HEK293T (cell line): ENCODE results near the gene TMCO6.

Experiments used
- CTCF ChIA-PET: fragments of 350-600 bp; formaldehyde crosslinking; extraction: SDS; loops from one replicate; lab custom pipeline; 2021; ENCODE audit warnings: antibody characterized with exemption, inconsistent platforms; lab: Yijun Ruan, JAX
- POLR2A ChIA-PET: fragments of 350-600 bp; formaldehyde crosslinking; extraction: SDS; loops from one replicate; lab custom pipeline; 2020; ENCODE audit warnings: antibody characterized with exemption, inconsistent platforms; lab: Yijun Ruan, JAX
- DNase-seq: peaks from one replicate; pipeline ENCODE4 v3.0.0; 2012; ENCODE audit warnings: mixed read lengths; ENCODE audit errors: extremely low spot score
- ARNT ChIP-seq: fragments of 450-650 bp; IDR thresholded peaks from 2 replicates; pipeline ENCODE4 v1.6.1; 2017; ENCODE audit warnings: mild to moderate bottlenecking
- BHLHE40 ChIP-seq: fragments of 450-650 bp; IDR thresholded peaks from 2 replicates; pipeline ENCODE4 v1.6.1; 2016; ENCODE audit warnings: mild to moderate bottlenecking, moderate library complexity, borderline replicate concordance
- CTBP1 ChIP-seq: fragments of 450-650 bp; IDR thresholded peaks from 2 replicates; pipeline ENCODE4 v1.6.1; 2016; ENCODE audit warnings: borderline replicate concordance
- ELF4 ChIP-seq: fragments of 450-650 bp; IDR thresholded peaks from 2 replicates; pipeline ENCODE4 v1.6.1; 2017; ENCODE audit warnings: antibody characterized with exemption
- FOXA1 ChIP-seq: fragments of 450-650 bp; IDR thresholded peaks from 2 replicates; pipeline ENCODE4 v1.6.1; 2016; ENCODE audit warnings: mild to moderate bottlenecking
- FOXK2 ChIP-seq: fragments of 450-650 bp; IDR thresholded peaks from 2 replicates; pipeline ENCODE4 v1.6.1; 2016; ENCODE audit warnings: mild to moderate bottlenecking
- FOXM1 ChIP-seq: fragments of 450-650 bp; IDR thresholded peaks from 2 replicates; pipeline ENCODE4 v1.6.1; 2017; ENCODE audit warnings: mild to moderate bottlenecking, borderline replicate concordance
- HDGF ChIP-seq: fragments of 450-650 bp; IDR thresholded peaks from 2 replicates; pipeline ENCODE4 v1.6.1; 2017; ENCODE audit warnings: antibody characterized with exemption, borderline replicate concordance
- L3MBTL2 ChIP-seq: fragments of 450-650 bp; conservative IDR thresholded peaks from 2 replicates; pipeline ENCODE4 v1.6.1; 2016; ENCODE audit warnings: mild to moderate bottlenecking
- LEF1 ChIP-seq: fragments of 450-650 bp; IDR thresholded peaks from 2 replicates; pipeline ENCODE4 v1.6.1; 2017; ENCODE audit warnings: mild to moderate bottlenecking, borderline replicate concordance
- NFRKB ChIP-seq: fragments of 450-650 bp; IDR thresholded peaks from 2 replicates; pipeline ENCODE4 v1.6.1; 2016; ENCODE audit warnings: mild to moderate bottlenecking, moderate library complexity
- SP1 ChIP-seq: fragments of 450-650 bp; IDR thresholded peaks from 2 replicates; pipeline ENCODE4 v1.6.1; 2017
- SUZ12 ChIP-seq: fragments of 450-650 bp; IDR thresholded peaks from 2 replicates; pipeline ENCODE4 v1.6.1; 2016; ENCODE audit warnings: mild to moderate bottlenecking
- TARDBP ChIP-seq: fragments of 450-650 bp; IDR thresholded peaks from 2 replicates; pipeline ENCODE4 v1.6.1; 2016
- ZNF384 ChIP-seq: fragments of 450-650 bp; IDR thresholded peaks from 2 replicates; pipeline ENCODE4 v1.6.1; 2016
- TF ChIP-seq, protein P1 (sequence below): fragments of 450-650 bp; IDR thresholded peaks from 2 replicates; pipeline ENCODE4 v1.6.1; 2016

TMCO6 gene

GRCh38 chr5:140673187-140673976, 34.1 kb downstream of the TMCO6 start, which contains the start of gene DND1:
DND1 (minus strand) TSS chr5:140673576; CDS start chr5:140673542, 34 bp downstream.
- no peak for DNase-seq
- POLR2A ChIA-PET, result interaction anchor here (1.1 to 1.5 kb wide), 2 partner anchors 18 to 1296 kb away, joined by 3 to 6 read pairs; partner anchors contain the start of genes HARS1, HARS2 and RNF14
- CTCF ChIA-PET, result no interaction called here
- TF ChIP-seq BHLHE40, result no peak
- TF ChIP-seq CTBP1, result no peak
- no peak for TF ChIP-seq ARNT
- TF ChIP-seq NFRKB, result no peak
- no peak for TF ChIP-seq HDGF
- TF ChIP-seq, protein P1, sequence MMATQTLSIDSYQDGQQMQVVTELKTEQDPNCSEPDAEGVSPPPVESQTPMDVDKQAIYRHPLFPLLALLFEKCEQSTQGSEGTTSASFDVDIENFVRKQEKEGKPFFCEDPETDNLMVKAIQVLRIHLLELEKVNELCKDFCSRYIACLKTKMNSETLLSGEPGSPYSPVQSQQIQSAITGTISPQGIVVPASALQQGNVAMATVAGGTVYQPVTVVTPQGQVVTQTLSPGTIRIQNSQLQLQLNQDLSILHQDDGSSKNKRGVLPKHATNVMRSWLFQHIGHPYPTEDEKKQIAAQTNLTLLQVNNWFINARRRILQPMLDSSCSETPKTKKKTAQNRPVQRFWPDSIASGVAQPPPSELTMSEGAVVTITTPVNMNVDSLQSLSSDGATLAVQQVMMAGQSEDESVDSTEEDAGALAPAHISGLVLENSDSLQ, result no peak
- TF ChIP-seq LEF1, result no peak
- no peak for TF ChIP-seq ELF4
- no peak for TF ChIP-seq FOXK2
- no peak for TF ChIP-seq FOXA1
- TF ChIP-seq SUZ12, result no peak
- no peak for TF ChIP-seq L3MBTL2
- TF ChIP-seq TARDBP, result no peak
- TF ChIP-seq SP1, result no peak
- TF ChIP-seq FOXM1, result no peak
- TF ChIP-seq ZNF384, result no peak

DNA sequence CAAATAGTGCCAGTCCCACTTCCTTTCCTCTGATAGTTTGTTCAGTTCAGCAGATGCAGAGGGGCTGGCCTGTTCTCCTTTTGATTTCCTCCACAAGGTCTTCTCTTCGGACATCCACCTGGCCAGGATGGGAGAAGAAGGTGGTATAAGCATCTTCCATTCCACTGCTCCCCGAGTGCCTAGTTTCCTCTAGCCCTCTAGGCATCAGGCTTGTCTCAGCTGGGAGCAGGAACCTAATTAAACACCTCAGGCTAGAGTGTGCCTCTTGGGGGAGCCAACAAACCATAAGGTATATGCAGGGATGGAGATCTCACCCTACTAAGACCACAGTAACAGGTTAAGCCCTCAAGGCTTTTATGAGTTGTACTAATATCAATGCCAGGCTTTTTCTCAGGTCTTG, 35.0 kb downstream of the TMCO6 start:
- POLR2A ChIA-PET, result interaction anchor here (1.1 to 1.6 kb wide), 4 partner anchors 10 to 1295 kb away, joined by 3 to 13 read pairs (median 7); partner anchors contain the start of genes HARS1, HARS2, IK and NDUFA2

GRCh38 chr5:140674629-140675028, 35.4 kb downstream of the TMCO6 start:
- no peak for DNase-seq
- ChIA-PET CTCF (interaction anchor here (1.5 kb wide), 1 partner anchor 16 kb away, joined by 7 read pairs; the partner anchor contains the start of genes HARS1 and HARS2), POLR2A (interaction anchor here (0.9 to 1.6 kb wide), 5 partner anchors 11 to 1294 kb away, joined by 3 to 13 read pairs (median 6); partner anchors contain the start of genes HARS1, HARS2, IK and NDUFA2)
- no peak for TF ChIP-seq SP1
- TF ChIP-seq HDGF, result no peak
- TF ChIP-seq, protein P1, result no peak
- no peak for TF ChIP-seq NFRKB
- no peak for TF ChIP-seq BHLHE40
- no peak for TF ChIP-seq ELF4
- no peak for TF ChIP-seq CTBP1
- TF ChIP-seq ARNT, result no peak

More for the DNA sequence above, 35.0 kb downstream of the TMCO6 start:
- CTCF ChIA-PET, result interaction anchor here (1.5 kb wide), 1 partner anchor 17 kb away, joined by 7 read pairs; the partner anchor contains the start of genes HARS1 and HARS2
- TF ChIP-seq LEF1 (no peak), ARNT (no peak), FOXM1 (no peak), NFRKB (no peak), TARDBP (no peak), SUZ12 (no peak), FOXK2 (no peak), BHLHE40 (no peak), HDGF (no peak), CTBP1 (no peak), ZNF384 (no peak), SP1 (no peak), FOXA1 (no peak), L3MBTL2 (no peak), ELF4 (no peak)
- TF ChIP-seq, protein P1, result no peak
- no peak for DNase-seq

DNA sequence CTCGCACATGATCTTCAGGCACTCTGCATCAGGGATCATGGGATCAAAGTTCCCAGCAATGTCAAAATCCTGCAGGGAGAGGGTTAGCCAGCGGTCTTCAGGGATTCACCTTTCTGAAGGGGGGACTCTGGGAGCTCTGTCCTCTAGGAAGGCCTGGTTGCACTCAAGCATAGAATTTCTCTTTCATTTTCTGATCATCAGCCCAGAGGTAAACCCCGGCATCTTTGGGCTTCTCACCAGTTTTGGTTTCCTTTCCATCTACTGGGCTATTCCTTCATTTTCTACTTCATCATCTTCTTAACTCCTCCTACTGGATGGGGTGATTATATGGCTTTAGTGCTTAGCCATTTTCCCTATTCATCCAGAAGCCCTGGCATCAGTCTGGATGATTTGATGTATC, 38.7 kb downstream of the TMCO6 start:
- POLR2A ChIA-PET, result interaction anchor here (1.2 kb wide), 1 partner anchor 13 kb away, joined by 4 read pairs; the partner anchor contains the start of genes HARS1 and HARS2
- CTCF ChIA-PET, result no interaction called here
- TF ChIP-seq ARNT (no peak), FOXA1 (no peak), HDGF (no peak), TARDBP (no peak), BHLHE40 (no peak), NFRKB (no peak), CTBP1 (no peak), L3MBTL2 (no peak), LEF1 (no peak), ELF4 (no peak), FOXM1 (no peak), ZNF384 (no peak), FOXK2 (no peak), SUZ12 (no peak)
- TF ChIP-seq, protein P1, result no peak
- no peak for DNase-seq
